ENCODE data around the gene CHD8.
A peak's percentile ranks its signal among the peaks of the same experiment; 100 is the strongest.

CHD8 gene

DNA sequence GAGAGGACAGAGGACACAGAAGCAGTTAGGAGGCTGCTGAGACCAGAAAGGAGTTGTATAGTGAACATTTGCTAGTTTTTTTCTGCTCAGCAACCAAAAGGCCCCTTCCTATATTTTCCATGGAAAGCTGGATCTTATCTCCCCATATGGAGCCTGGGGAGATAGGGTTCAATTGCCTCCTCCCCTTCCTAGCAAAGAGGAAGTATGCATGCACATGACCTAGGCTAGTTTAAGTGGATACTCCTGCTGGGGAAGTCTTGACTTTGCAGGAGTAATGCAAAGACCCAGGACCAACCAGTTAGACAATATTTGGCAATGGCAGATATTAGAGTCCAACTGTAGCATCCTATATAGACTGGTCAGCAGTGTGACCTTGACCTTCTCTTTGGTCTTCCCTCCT, 15.1 kb downstream of the CHD8 start:
- no peak for DNase-seq

DNA sequence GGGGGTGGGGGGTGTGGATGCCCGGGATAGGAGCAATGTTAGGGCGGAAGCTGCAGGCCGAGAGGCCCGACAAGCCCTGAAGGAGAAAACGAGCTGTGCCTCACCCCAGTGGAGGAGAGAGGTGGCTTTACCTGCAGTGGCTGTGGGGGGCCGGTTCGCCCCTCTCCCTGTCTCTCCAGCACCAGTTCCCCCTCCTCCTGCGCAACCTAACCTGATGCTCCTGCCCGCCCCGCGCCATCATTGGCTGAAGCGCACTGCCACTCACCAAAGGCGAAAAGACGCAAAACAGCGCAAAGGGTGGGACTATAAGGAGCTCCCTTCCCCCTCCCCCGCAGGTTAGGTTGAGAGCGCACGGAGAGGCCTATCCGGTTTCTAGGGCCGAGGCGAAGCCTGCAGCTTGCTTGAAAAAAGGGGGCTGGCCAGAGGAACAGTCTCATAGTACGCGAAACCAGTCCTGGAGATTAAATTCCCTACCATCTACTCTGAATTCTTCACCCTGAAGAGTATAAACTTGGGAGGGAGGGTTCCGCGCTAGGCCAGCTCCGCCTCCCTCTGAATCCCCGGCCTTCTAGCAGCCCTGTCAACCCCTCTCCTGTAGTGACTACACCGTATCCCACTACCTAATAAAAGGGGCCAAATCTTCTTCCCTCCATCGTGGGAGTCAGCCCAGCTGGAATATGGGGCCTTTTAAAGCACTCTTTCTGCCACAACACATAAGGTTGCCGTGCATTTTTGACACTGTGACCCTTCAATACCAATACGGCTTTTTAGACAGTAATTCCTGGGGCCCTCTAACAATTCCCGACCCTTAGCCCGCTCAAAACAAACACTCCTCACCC, 18.6 kb downstream of the CHD8 start:
- DNase-seq: peak; percentile 58 to 99 (median 97)

- peak in 1 of 56 donors; percentile 57 for DNase-seq
Observed at GRCh38 chr14:21436567-21437062, 19.3 kb downstream of the CHD8 start.

- DNase-seq: no peak
Observed at GRCh38 chr14:21431126-21431525, 24.8 kb downstream of the CHD8 start.

DNA sequence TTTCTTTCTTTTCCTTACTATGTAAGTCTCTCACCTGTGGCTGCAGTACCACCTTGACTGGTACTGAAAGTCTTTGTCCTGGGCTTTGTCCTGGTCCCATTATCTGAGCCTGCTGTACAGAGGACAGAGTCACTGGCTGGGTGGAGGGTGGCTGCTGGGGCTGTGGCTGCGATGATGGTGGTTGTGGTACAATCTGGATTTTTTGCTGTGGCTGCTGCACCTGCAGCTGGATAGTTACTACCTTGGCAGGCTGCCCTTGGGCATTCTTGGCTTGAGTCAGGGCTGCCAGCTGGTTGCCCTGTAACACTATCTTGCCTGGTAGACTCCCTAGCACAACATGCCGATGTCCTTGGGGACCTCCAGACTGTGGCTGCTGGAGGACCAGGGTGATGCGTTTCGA, 27.0 kb downstream of the CHD8 start:
- DNase-seq: peak in 1 of 56 donors; percentile 17

DNA sequence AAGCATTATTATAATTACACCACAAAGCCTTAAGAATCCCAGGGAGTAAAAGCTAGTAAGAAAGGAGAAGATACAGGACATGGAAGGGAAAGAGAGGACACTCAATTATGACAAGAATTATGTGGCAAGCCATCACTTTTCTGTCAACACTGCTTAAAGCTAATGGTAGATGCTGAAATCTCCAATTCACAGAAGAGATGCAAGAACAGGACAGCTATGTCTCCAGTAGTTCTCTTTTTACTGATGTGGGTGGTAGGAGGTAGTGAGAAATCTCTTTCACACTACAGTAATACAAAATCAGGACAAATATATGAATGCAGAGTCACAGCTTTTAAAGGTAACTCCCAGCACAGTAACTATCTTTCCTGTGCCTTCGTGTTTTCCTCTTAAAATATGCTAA, 29.2 kb downstream of the CHD8 start:
- DNase-seq: no peak

GRCh38 chr14:21419528-21419927, 36.4 kb downstream of the CHD8 start:
- DNase-seq: no peak

- DNase-seq: no peak
Observed at GRCh38 chr14:21415329-21415728, 40.6 kb downstream of the CHD8 start.

- DNase-seq: no peak
Observed at GRCh38 chr14:21414137-21414631, 41.7 kb downstream of the CHD8 start.

- no peak for DNase-seq
Observed at GRCh38 chr14:21408147-21408546, 47.8 kb downstream of the CHD8 start.

GRCh38 chr14:21406213-21406612, 49.7 kb downstream of the CHD8 start:
- no peak for DNase-seq

GRCh38 chr14:21405097-21405496, 50.8 kb downstream of the CHD8 start:
- no peak for DNase-seq

DNA sequence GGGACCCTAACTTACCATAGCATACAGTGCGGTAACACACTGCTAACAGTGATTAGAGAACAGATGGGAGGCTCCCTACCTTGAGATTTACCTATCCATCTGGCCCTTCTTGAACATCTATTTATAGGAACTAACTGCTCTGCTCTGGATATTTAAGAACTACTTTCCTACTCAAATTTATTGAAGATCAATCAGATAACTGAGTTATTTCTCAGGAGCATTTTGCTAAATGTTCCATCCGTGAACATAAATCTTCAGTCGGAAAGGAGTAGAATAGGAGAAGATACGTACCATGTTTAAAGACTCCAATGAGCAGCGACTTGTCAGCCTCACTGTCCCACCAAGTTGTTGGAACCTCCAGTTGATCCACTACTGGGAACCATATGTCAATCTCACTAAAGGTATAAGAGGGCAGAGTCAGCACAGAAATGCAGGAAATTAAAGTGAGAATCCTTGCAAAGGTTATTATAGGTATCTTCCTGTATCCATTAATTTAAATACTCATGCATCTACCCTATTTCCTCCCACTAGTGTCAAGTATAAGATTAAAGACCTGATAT, 56.5 kb downstream of the CHD8 start:
- no peak for DNase-seq

- no peak for DNase-seq
Observed at GRCh38 chr14:21398901-21399300, 57.0 kb downstream of the CHD8 start.

- no peak for DNase-seq
Observed at GRCh38 chr14:21395450-21395849, 60.5 kb downstream of the CHD8 start.

- DNase-seq: peak in 2 of 56 donors; percentile 1 to 10
Observed at GRCh38 chr14:21385188-21385904, 70.6 kb downstream of the CHD8 start.

GRCh38 chr14:21384494-21384851, 71.5 kb downstream of the CHD8 start:
- DNase-seq: no peak

GRCh38 chr14:21383848-21384493, 72.0 kb downstream of the CHD8 start, which contains the start of gene SUPT16H:
Gene SUPT16H, minus strand, starts transcription at chr14:21384019. Its CDS starts 92 bp downstream, at chr14:21383927.
- peak; percentile 35 to 97 (median 87) for DNase-seq

- peak in 21 of 56 donors; percentile 3 to 57 (median 31) for DNase-seq
Observed at GRCh38 chr14:21382886-21383847, 72.8 kb downstream of the CHD8 start.

DNA sequence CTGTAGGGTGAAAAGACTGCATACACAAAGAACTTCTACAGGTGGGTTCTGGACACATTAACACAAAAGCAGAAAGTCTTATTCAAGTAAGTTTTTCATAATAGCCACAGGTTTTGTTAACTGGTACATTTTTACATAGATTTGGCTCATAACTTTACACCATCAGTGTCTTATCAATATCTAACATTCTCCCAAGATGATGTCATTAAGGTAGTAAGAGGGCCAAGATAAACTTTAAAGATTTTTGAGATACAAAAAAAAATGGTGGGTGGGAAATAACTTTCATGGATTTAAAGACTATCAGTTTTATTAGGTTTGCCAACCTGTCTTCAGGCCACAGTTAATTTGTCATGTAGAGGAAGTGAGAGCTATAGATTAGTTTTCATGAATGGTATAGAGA, 73.8 kb downstream of the CHD8 start:
- DNase-seq: no peak

Measured in nucleus accumbens (tissue), 56 donors.